ENCODE results near the gene C1orf167. TPM values are rescaled to one million over a fixed set of nuclear protein-coding genes. Genes with fewer than 3 reads are reported as not detected.

C1orf167 gene, protein sequence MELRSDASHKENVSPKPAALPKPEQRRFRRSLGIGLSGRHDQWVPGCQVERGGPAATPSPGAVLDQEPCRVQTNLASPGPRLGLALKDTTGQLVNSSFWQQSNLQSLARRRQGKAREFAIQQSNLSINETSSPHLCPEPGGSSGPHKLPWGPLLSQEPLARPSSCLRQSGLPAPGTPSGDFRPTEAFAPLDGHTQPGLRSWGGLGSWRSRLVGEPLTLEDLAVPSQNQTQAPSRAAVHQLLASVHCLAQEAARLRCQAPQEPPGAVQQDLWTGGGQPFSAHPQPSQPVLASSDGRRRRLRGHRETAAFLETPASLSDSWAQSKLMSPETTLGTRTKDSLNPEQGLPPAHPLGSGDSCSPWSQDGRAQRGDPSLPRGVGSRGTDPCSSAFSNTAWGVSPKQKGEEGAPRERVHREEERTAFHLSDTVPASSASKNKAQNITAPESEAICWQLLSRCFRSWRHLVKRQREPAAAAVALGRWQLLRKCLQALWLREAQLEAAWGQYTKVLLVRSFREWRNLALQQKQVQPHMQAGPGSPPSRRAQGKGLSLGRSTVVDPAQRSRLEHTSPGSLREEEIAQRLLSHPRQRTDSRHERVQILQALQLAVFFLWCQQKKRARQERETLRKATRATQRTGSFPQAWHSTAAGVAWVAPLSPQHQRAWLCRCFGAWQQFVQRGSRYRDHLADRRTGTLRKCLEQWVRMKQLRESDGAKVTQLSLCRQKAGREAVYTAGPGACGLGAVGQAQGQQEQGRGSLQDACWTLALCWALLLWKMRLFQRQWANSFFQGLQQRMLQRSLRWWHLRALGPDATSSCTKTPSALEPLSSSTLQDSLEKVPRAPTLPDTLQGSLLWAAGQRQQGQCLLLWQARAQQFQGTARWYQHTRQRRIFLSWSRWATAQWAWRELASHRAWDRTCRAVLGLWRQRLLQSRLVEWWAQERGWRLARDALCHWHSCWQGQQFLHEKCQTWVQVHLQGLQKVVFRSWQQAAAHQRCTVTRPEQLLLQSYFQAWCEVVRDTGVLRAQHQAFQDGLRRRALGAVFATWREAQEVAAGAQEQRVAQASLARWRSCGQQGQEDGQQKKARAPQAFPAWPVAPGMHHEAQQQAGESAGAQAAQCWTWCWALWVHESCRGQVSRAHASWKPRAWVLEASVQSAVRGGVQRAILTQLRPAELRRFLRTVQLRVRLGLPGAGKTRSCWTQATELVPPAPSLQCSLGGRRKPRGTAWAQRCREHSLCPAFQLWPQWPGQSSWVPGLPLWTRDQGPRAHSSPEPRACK (N-terminal part only)
- total RNA-seq: not detected in 2 replicates
- long read RNA-seq: 0 reads

DNA sequence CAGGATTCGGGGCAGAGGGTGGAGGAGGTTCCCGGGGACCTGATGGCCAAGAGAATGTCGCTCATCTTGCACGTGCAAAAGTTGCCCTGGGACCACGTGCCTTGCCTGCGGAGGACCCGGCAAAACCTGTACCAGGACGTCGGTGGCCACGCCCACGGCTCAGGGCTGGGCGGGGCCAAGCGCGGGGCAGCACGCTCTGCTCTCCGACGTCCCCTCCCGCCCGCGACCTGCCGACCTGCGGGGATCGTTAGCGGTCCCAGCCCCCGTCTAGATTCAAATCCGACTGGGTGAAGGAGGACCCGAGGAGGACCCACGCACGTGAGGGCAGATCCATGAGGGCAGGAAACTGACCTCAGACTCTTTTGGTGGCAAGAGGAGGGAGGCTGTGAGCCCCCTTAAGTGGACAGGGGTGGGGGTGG, at the start of gene C1orf167:
Gene C1orf167 (plus strand): TSS at position 206 of the 419 bp plus-strand sequence. CDS start 2,208 bp downstream, outside the sequence.
- Mint-ChIP-seq H3K9me3 (no peaks in the 10 kb centered on the region), H3K27ac (ENCODE audit: unreplicated experiment) (no peak within 1 kb of the TSS), H3K4me3 (no peak within 1 kb of the TSS), H3K4me1 (peaks cover 18% of the 10 kb centered on the region), H3K36me3 (ENCODE audit: low read depth) (no peaks in the 10 kb centered on the region), H3K27me3 (ENCODE audit: low read depth) (peaks cover 34% of the 10 kb centered on the region)
- DNase-seq (ENCODE audit: low read depth, low spot score): peak; percentile 29
- TF ChIP-seq, protein P1, sequence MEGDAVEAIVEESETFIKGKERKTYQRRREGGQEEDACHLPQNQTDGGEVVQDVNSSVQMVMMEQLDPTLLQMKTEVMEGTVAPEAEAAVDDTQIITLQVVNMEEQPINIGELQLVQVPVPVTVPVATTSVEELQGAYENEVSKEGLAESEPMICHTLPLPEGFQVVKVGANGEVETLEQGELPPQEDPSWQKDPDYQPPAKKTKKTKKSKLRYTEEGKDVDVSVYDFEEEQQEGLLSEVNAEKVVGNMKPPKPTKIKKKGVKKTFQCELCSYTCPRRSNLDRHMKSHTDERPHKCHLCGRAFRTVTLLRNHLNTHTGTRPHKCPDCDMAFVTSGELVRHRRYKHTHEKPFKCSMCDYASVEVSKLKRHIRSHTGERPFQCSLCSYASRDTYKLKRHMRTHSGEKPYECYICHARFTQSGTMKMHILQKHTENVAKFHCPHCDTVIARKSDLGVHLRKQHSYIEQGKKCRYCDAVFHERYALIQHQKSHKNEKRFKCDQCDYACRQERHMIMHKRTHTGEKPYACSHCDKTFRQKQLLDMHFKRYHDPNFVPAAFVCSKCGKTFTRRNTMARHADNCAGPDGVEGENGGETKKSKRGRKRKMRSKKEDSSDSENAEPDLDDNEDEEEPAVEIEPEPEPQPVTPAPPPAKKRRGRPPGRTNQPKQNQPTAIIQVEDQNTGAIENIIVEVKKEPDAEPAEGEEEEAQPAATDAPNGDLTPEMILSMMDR (conservative IDR thresholded peaks at IDR 0.05): no peak

DNA sequence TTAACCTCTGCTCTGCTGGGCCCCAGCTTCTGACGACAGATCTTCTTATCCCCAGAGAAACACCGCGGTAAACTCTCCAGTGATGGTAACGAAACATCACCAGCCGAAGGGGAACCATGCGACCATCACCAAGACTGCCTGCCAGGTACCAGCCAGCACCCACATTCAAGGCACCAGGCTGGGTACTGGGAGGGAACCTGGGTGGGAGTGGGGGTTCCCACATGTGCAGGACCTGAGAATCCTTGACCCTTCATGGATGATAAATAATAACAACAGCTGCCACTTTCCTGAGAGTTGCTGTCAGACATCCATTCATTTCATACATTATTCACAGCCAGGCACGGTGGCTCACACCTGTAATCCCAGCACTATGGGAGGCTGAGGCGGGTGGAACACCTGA, 49.7 kb upstream of the C1orf167 start:
- Mint-ChIP-seq H3K36me3 (ENCODE audit: low read depth) (no peaks in the 10 kb centered on the region), H3K4me3 (no peak overlapping the region), H3K27ac (ENCODE audit: unreplicated experiment) (no peak overlapping the region), H3K4me1 (peaks cover 4% of the 10 kb centered on the region), H3K9me3 (no peaks in the 10 kb centered on the region), H3K27me3 (ENCODE audit: low read depth) (peaks cover 3% of the 10 kb centered on the region)
- TF ChIP-seq, protein P1 (conservative IDR thresholded peaks at IDR 0.05): no peak
- DNase-seq (ENCODE audit: low read depth, low spot score): no peak

DNA sequence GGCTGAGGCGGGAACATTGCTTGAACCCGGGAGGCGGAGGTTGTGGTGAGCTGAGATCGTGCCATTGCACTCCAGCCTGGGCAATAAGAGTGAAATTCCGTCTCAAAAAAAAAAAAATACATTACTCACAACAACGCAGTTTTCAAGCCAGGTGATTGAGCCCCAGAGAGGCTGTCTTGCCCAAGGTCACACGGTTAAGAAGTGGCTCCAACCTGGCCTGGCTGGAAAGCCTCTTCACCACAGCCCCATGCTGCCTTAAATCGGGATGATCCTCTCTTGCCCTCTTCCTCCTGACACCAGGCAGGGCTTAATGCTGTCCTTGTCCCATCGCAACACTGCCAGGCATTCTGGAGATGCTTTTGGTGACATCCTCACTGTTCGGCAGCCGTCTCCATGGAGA, 48.9 kb upstream of the C1orf167 start:
- no peak overlapping the region for H3K4me3 Mint-ChIP-seq
- peaks cover 3% of the 10 kb centered on the region for H3K27me3 Mint-ChIP-seq (ENCODE audit: low read depth)
- no peaks in the 10 kb centered on the region for H3K9me3 Mint-ChIP-seq
- no peaks in the 10 kb centered on the region for H3K4me1 Mint-ChIP-seq
- no peak overlapping the region for H3K27ac Mint-ChIP-seq (ENCODE audit: unreplicated experiment)
- TF ChIP-seq, protein P1 (conservative IDR thresholded peaks at IDR 0.05): no peak
- DNase-seq (ENCODE audit: low read depth, low spot score): no peak
- no peaks in the 10 kb centered on the region for H3K36me3 Mint-ChIP-seq (ENCODE audit: low read depth)

DNA sequence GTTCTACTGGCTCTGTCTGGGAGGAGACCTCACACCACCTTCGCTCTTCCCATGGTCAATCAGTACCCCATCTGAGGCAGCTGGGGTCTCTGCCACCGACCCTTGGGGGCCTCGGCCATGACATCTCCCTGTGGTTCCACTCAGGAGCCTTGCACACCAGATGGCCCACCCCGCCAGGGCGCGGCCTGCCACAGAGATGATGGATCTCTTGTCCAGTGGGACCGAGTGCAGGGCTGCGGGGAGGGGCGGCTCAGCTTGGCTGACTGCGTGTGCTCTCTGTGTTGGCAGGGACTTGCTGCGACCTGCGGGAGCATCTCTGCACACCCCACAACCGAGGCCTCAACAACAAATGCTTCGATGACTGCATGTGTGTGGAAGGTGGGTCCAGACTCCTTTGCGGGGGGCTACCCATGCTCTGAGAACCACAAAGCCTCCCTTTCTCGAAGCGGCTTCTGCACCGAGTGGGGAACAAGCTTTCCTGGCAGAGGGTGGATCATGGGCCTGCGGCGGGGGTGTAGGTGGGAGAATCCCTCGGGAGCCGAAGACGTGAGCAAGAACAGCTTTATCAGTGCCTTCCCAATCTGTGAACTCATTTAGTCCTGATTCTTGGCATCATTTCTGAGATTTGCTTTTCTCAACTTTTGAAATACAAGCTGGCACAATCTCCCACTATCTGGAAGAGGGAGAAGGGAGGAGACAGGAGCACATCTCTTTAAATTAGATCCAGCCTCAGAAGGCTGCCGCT, 47.0 kb upstream of the C1orf167 start:
- Mint-ChIP-seq H3K36me3 (ENCODE audit: low read depth) (no peaks in the 10 kb centered on the region), H3K4me1 (peaks cover 6% of the 10 kb centered on the region), H3K9me3 (no peaks in the 10 kb centered on the region), H3K27ac (ENCODE audit: unreplicated experiment) (no peak overlapping the region), H3K4me3 (no peak overlapping the region), H3K27me3 (ENCODE audit: low read depth) (peaks cover 12% of the 10 kb centered on the region)
- TF ChIP-seq, protein P1 (conservative IDR thresholded peaks at IDR 0.05): no peak
- DNase-seq (ENCODE audit: low read depth, low spot score): no peak

All from neural crest cell (in vitro differentiated cells).